T1000 (cell line): ENCODE results near the gene RMI2.

Experiments used
- DNase-seq: peaks from one replicate; lab custom pipeline; 2025; ENCODE audit warnings: mixed read lengths; lab: John Stamatoyannopoulos, UW

The RMI2 gene

DNA sequence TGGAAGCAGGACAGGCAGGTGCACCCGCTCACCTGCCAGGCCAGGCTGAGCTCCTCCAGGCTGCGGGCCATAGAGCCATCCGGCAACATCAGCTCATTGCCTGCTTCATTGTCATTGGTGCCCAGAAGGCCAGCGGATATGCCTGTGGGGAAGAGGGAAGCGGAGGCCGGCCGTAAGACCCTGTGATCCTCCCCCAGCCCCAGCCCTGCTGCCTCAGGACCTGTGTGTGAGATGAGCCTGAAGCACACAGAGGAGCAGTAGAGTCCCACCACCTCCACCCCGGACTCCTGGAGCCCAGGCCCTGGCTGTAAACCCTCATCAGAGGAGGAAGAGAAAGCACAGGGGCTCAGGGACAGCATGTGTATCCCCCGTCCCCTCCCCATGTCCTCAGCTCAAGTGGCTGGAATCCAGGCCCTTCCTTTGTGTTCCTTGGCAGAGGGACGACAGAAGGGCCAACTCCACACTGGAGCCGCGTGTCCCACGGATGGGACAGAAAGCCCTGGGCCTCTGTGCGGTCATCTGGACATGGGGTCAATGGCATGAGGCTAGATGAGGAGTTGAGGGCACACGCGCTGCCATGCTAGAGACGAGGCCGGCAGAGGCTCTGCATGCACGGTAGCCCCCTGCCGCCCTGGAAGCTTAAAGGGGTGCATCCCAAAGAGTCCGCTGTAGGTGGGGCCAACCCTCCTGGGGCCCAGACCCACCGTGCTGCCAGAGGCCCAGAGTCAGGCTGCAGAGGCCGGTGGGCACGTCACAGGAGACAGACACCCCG is 39.1 kb downstream of the RMI2 start:
- DNase-seq = no peak

DNA sequence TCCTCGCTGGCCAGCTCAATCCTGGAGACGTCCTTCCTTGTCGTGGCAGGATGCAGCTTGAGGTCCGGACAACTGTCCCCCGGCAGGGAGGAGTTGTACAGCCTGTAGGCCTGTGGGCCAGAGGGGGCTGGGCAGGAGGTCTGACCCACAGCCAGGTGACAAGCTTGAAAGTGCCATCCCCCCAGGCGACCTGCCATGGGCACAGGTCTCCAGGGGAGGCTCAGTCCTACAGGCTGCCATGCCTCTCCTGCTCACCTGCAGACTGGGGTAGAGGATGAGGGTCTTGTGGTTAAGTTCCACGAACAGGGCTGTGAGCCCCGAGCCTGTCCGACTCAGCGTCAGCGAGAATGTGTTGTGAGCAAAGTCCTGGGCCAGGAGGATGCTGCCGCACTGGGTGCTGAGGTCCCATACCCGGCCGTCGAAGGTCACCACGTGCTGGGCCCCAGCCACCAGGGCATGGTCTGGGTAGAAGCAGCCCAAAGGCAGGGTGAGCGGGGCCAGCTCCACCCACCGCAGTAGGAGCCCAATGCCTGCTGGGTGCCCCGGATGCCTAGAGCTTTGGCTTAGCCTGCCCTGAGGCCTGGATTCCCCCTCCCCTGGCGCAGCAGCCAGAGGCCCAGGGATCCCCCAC is 39.8 kb downstream of the RMI2 start:
- DNase-seq = no peak

DNA sequence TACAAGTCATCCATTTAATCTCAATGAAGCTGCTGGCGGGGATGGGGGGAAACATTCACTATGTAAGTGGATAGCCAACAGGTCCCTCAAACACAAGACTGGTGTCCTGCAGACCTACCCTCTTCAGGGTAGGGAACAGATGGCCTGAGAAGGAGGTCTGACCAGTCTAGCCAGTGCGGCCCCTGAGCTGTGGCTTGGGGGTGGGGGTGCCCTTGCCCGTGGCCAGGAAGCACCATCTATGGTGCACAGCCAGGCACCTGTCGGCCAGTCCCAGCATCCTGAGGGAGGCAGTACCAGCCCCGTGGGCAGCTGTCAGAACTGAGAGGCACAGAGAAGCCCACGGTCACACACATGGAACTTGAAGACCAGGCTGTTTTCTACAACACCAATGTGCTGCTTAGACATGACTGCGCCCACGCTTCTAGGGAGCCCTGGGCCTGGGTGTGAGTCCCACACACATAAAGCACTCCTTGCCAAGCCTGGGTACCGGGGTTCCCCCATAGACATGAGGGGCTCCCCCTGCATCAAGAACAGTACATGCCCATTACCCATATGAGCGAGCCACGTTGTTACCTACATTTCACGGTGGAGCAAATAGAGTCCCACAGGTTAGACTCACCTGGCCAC is 40.9 kb downstream of the RMI2 start:
- no peak for DNase-seq

- no peak for DNase-seq
These were observed 41.7 kb downstream of the RMI2 start for GRCh38 chr16:11386791-11387546.

DNA sequence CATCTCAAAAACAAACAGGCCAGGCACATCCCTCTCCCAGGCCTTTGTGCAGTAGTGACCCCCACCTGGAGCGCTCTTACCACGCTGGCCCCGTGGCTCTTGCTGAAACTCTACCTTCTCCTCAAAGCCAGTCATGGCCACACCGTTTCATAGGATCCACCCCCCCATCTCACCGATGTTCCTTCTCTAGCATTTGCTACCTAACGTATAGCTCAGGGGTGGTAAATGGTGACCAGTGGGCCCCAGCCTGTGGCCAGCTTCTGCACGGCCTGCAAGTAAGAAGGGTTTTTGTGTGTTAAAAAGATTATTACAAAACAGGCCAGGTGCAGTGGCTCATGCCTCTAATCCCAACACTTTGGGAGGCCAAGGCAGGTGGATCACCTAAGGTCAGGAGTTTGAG is 43.8 kb downstream of the RMI2 start:
- DNase-seq = no peak

DNA sequence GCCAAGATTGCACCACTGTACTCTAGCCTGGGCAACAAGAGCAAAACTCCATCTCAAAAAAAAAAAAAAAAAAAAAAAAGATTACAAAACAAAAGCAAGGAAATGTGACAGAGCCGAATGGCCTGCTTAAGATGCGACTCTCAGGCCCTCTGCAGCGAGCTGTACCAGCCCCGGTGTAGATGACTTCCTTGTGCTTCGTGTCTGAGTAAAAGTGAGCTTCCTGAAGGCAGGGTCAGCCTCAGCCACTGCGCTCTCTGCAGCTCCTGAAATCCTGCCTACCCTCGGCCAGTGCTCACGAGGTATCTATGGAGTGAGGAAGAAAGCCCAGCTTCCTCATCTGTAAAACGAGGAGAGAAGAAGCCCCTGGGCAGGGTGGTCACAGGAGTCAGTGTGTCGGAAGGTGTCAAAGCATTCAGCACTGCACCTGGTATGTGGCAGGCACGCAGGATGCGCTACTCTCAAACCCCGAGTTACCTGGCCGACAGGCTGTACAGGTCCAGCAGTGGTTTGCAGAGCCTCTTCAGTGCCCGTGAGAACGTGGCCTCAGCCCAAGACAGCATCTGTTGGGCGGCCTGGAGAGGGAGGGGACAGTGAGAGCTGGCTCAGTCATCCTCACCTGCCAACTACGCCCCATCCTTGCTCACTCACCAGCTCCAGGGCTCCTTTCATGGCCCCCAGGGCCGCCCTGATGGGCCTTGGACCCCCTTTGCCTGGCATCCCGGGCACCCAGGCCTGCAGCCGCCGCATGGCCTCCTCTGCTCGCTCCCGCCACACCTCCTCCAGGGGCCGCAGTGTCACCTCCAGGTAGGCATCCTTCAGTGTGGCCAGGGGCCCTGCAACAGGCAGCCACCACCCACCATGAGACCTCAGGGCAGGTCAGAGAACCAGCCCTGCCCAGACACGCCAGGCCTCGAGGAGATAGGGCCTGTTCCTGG is 44.6 kb downstream of the RMI2 start:
- no peak for DNase-seq

- no peak for DNase-seq
These were observed 45.6 kb downstream of the RMI2 start for GRCh38 chr16:11390573-11391495.

DNA sequence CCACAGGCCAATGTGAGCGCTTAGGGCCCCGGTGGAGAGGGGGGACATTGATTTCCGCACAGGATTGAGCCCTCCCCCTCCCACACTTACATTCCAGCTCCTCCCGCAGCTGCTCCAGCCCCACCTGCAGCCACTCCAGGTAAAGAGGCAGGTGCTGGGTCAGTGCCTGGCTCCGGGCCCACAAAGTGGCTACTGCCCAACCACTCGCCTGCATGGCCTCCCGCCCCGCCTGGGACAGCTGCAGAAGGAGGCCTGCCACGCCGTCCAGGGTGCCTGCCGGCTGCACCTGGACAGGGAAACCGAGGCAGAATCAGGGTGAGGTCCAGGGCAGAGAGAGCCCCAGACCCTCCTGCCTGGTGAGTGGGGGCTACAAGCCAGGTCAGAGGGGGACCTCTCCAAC is 46.3 kb downstream of the RMI2 start:
- no peak for DNase-seq

- DNase-seq = no peak
These were observed 46.9 kb downstream of the RMI2 start for GRCh38 chr16:11392041-11392581.

- no peak for DNase-seq
These were observed 48.1 kb downstream of the RMI2 start for GRCh38 chr16:11393366-11393765.

GRCh38 chr16:11393861-11394592 is 48.8 kb downstream of the RMI2 start:
- no peak for DNase-seq

- DNase-seq = no peak
These were observed 49.3 kb downstream of the RMI2 start for GRCh38 chr16:11394593-11394960.

- DNase-seq = no peak
These were observed 50.0 kb downstream of the RMI2 start for GRCh38 chr16:11395008-11395948.

- DNase-seq = no peak
These were observed 50.6 kb downstream of the RMI2 start for GRCh38 chr16:11395949-11396240.

DNA sequence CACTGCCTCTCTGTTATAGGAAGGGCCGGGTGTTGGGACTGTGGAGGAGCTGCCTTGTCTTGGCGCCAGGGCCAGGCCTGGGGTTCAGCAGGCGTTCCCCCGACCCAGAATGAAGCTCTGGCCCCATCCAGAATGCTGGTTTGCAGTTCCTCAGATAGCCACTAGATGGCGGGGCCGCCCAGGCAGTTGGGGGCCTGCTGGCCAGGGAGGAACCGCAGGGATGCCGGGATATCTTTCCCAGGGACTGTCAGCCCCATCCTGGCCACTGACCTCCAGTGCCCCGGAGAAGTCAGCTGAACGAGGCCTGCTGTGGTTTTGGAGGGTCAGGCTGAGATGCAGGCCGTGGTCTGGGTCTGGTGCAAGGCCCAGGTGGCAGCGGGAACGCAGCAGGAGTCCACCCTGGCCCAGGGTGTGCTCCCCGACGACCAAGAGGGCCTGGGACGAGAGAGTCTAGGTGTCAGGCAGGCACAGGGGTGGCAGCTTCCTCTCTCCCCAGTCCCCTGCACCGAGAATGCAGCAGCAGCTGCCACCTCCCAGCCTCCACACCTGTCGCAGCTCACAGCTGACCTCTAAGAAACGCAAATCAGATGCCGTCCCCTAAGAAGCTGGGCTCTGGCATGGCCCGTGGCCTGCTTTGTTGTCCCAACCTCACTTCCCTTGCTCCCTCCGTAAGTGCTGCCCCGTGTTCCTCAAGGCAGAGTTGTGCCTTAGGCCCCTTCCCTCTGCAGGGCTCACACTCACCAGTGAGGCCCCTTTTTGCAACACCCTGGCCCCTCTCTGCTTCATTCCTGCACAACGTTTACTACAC is 51.2 kb downstream of the RMI2 start:
- peak; percentile 73 for DNase-seq

DNA sequence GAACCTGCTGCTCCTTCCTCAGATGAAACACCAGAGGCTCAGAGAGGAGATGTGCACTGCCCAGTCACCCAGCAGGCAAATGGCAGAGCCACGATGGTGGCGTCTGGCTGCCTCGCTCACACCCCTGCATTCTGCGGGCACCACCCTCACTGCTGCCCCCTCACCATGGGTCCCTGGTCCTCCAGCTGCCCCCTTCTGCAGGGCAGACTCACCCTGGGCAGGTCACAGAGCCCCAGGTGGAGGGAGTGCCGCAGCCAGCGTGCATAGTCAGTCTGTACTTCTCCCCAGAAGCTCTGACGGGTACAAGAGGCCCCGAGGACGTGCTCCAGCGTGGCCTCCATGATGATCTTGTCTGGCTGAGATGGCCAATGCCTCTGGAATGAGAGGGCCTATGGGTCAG is 52.9 kb downstream of the RMI2 start:
- no peak for DNase-seq

DNA sequence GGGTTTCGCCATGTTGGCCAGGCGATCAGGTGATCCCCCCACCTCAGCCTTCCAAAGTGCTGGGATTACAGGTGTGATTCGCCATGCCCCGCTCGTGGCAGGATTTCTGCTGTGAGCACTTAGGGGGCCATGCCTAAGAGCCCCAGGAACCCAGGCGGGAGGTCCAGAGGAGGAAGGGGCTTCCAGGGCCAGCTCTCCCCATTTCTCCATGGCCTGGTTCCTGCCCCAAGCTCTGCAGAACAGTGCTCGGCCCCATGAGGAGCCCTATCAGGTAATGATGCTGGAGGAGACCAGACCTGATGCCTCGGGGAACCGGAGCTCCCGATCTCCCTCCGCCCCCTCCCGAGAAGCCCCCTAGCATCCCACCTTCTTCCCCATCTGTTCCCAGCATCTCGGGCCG is 53.6 kb downstream of the RMI2 start:
- no peak for DNase-seq
